ENCODE data around the gene STK11IP. TPM values are rescaled to one million over a fixed set of nuclear protein-coding genes. Genes with fewer than 3 reads are reported as not detected.

STK11IP gene
- polyA plus RNA-seq, 1 donor = 28.0 TPM

GRCh38 chr2:219628986-219629901 is 31.6 kb downstream of the STK11IP start:
- no peak for DNase-seq
- WGBS (ENCODE audit: insufficient coverage, low lambda C conversion rate) = no CpG with 5 or more reads among the region's 16 CpGs
- H3K27ac ChIP-seq (ENCODE audit: low read length) = no peak overlapping the region
- H3K4me1 ChIP-seq (ENCODE audit: control insufficient read depth, insufficient read depth, low read length) = peaks cover 11% of the 10 kb centered on the region
- H3K36me3 ChIP-seq (ENCODE audit: control insufficient read depth, insufficient read depth, low read length) = no peaks in the 10 kb centered on the region
- no peak overlapping the region for H3K4me3 ChIP-seq (ENCODE audit: low read length)
- H3K27me3 ChIP-seq (ENCODE audit: control insufficient read depth, insufficient read depth, low read length) = peaks cover 16% of the 10 kb centered on the region
- H3K9me3 ChIP-seq (ENCODE audit: control insufficient read depth, low read depth, low read length) = no peaks in the 10 kb centered on the region

GRCh38 chr2:219629976-219630695 is 32.5 kb downstream of the STK11IP start:
- H3K4me3 ChIP-seq (ENCODE audit: low read length) = no peak overlapping the region
- peaks cover 11% of the 10 kb centered on the region for H3K4me1 ChIP-seq (ENCODE audit: control insufficient read depth, insufficient read depth, low read length)
- 62% methylated on average over 2 of the region's 20 CpGs for WGBS (ENCODE audit: insufficient coverage, low lambda C conversion rate)
- H3K36me3 ChIP-seq (ENCODE audit: control insufficient read depth, insufficient read depth, low read length) = no peaks in the 10 kb centered on the region
- no peaks in the 10 kb centered on the region for H3K9me3 ChIP-seq (ENCODE audit: control insufficient read depth, low read depth, low read length)
- peaks cover 12% of the 10 kb centered on the region for H3K27me3 ChIP-seq (ENCODE audit: control insufficient read depth, insufficient read depth, low read length)
- DNase-seq = no peak
- H3K27ac ChIP-seq (ENCODE audit: low read length) = no peak overlapping the region

- WGBS (ENCODE audit: insufficient coverage, low lambda C conversion rate) = no CpG with 5 or more reads among the region's 17 CpGs
- no peak overlapping the region for H3K4me3 ChIP-seq (ENCODE audit: low read length)
These were observed 33.2 kb downstream of the STK11IP start for GRCh38 chr2:219630770-219631405.

GRCh38 chr2:219631406-219631891 is 33.8 kb downstream of the STK11IP start:
- H3K9me3 ChIP-seq (ENCODE audit: control insufficient read depth, low read depth, low read length) = no peaks in the 10 kb centered on the region
- no peak overlapping the region for H3K4me3 ChIP-seq (ENCODE audit: low read length)
- H3K4me1 ChIP-seq (ENCODE audit: control insufficient read depth, insufficient read depth, low read length) = peaks cover 11% of the 10 kb centered on the region
- H3K36me3 ChIP-seq (ENCODE audit: control insufficient read depth, insufficient read depth, low read length) = no peaks in the 10 kb centered on the region
- no peak for DNase-seq
- H3K27ac ChIP-seq (ENCODE audit: low read length) = no peak overlapping the region
- WGBS (ENCODE audit: insufficient coverage, low lambda C conversion rate) = no CpG with 5 or more reads among the region's 9 CpGs
- H3K27me3 ChIP-seq (ENCODE audit: control insufficient read depth, insufficient read depth, low read length) = peaks cover 8% of the 10 kb centered on the region

More at GRCh38 chr2:219630770-219631405, 33.2 kb downstream of the STK11IP start:
- DNase-seq = no peak
- Histone ChIP-seq H3K27me3 (ENCODE audit: control insufficient read depth, insufficient read depth, low read length) (peaks cover 8% of the 10 kb centered on the region), H3K4me1 (ENCODE audit: control insufficient read depth, insufficient read depth, low read length) (peaks cover 11% of the 10 kb centered on the region), H3K27ac (ENCODE audit: low read length) (no peak overlapping the region), H3K36me3 (ENCODE audit: control insufficient read depth, insufficient read depth, low read length) (no peaks in the 10 kb centered on the region), H3K9me3 (ENCODE audit: control insufficient read depth, low read depth, low read length) (no peaks in the 10 kb centered on the region)

- WGBS (ENCODE audit: insufficient coverage, low lambda C conversion rate) = no CpG with 5 or more reads among the region's 34 CpGs
- H3K9me3 ChIP-seq (ENCODE audit: control insufficient read depth, low read depth, low read length) = no peaks in the 10 kb centered on the region
- H3K36me3 ChIP-seq (ENCODE audit: control insufficient read depth, insufficient read depth, low read length) = no peaks in the 10 kb centered on the region
- no peak for DNase-seq
- peaks cover 6% of the 10 kb centered on the region for H3K4me1 ChIP-seq (ENCODE audit: control insufficient read depth, insufficient read depth, low read length)
- no peak overlapping the region for H3K27ac ChIP-seq (ENCODE audit: low read length)
- peaks cover 8% of the 10 kb centered on the region for H3K27me3 ChIP-seq (ENCODE audit: control insufficient read depth, insufficient read depth, low read length)
- H3K4me3 ChIP-seq (ENCODE audit: low read length) = no peak overlapping the region
These were observed 34.5 kb downstream of the STK11IP start for GRCh38 chr2:219631904-219632759.

GRCh38 chr2:219632760-219633105 is 35.1 kb downstream of the STK11IP start:
- WGBS (ENCODE audit: insufficient coverage, low lambda C conversion rate) = no CpG with 5 or more reads among the region's 8 CpGs
- H3K4me1 ChIP-seq (ENCODE audit: control insufficient read depth, insufficient read depth, low read length) = peaks cover 5% of the 10 kb centered on the region
- H3K27me3 ChIP-seq (ENCODE audit: control insufficient read depth, insufficient read depth, low read length) = peaks cover 8% of the 10 kb centered on the region
- no peak for DNase-seq
- no peaks in the 10 kb centered on the region for H3K9me3 ChIP-seq (ENCODE audit: control insufficient read depth, low read depth, low read length)
- H3K36me3 ChIP-seq (ENCODE audit: control insufficient read depth, insufficient read depth, low read length) = no peaks in the 10 kb centered on the region
- H3K27ac ChIP-seq (ENCODE audit: low read length) = no peak overlapping the region
- H3K4me3 ChIP-seq (ENCODE audit: low read length) = no peak overlapping the region

- no CpG with 5 or more reads among the region's 22 CpGs for WGBS (ENCODE audit: insufficient coverage, low lambda C conversion rate)
- Histone ChIP-seq H3K27ac (ENCODE audit: low read length) (no peak overlapping the region), H3K4me1 (ENCODE audit: control insufficient read depth, insufficient read depth, low read length) (no peaks in the 10 kb centered on the region), H3K36me3 (ENCODE audit: control insufficient read depth, insufficient read depth, low read length) (no peaks in the 10 kb centered on the region), H3K9me3 (ENCODE audit: control insufficient read depth, low read depth, low read length) (no peaks in the 10 kb centered on the region), H3K27me3 (ENCODE audit: control insufficient read depth, insufficient read depth, low read length) (peaks cover 2% of the 10 kb centered on the region), H3K4me3 (ENCODE audit: low read length) (no peak overlapping the region)
- DNase-seq = no peak
These were observed 35.8 kb downstream of the STK11IP start for GRCh38 chr2:219633276-219634065.

GRCh38 chr2:219634171-219634940 is 36.7 kb downstream of the STK11IP start:
- Histone ChIP-seq H3K4me1 (ENCODE audit: control insufficient read depth, insufficient read depth, low read length) (no peaks in the 10 kb centered on the region), H3K9me3 (ENCODE audit: control insufficient read depth, low read depth, low read length) (no peaks in the 10 kb centered on the region), H3K27me3 (ENCODE audit: control insufficient read depth, insufficient read depth, low read length) (no peaks in the 10 kb centered on the region), H3K27ac (ENCODE audit: low read length) (no peak overlapping the region), H3K4me3 (ENCODE audit: low read length) (no peak overlapping the region), H3K36me3 (ENCODE audit: control insufficient read depth, insufficient read depth, low read length) (no peaks in the 10 kb centered on the region)
- no CpG with 5 or more reads among the region's 15 CpGs for WGBS (ENCODE audit: insufficient coverage, low lambda C conversion rate)
- DNase-seq = no peak
